ENCODE measurements around the gene SPP1. TPM values are rescaled to one million over a fixed set of nuclear protein-coding genes. Genes with fewer than 3 reads are reported as not detected.

The SPP1 gene
- total RNA-seq, 1 experiment from 2014 or later: 4.1 TPM

DNA sequence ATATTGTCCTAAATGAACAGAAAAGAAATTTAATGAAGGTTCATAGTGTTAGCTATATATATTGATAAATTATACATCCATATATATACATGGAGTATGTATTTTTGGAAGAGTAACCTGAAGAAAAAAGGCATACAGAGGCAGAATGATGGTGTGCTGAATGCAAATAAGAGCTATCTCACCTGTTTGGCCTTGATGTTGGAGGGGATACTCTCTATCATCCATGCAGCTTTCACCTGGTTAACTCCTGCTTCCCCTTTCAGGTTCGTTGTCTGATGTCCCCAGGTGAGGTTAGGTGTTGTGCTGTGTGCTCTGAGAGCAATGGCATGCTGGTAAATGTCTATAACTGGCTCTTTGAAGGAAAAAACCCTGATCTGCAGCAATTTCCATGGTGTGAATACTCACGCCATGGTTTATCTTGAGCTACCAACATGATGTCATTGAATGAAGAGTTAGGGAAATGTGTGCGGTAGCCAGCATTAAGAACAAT, 31.8 kb upstream of the SPP1 start:
- no peak overlapping the region for H3K4me3 ChIP-seq (replicated peaks in 1 of 2; ENCODE audit: low read depth in 1 of 2, low read length in 2 of 2)

More for the DNA sequence above, 31.8 kb upstream of the SPP1 start:
- H3K79me2 ChIP-seq (ENCODE audit: insufficient read depth, low read length): no peaks in the 10 kb centered on the region
- intact Hi-C loops (cut with micrococcal nuclease): no loop called here
- H4K20me1 ChIP-seq (ENCODE audit: insufficient read depth): no peaks in the 10 kb centered on the region
- H3K36me3 ChIP-seq (ENCODE audit: control insufficient read depth in 1 of 2, insufficient read depth in 2 of 2, low read length in 2 of 2): no peaks in the 10 kb centered on the region
- no peaks in the 10 kb centered on the region for H3K9me2 ChIP-seq (ENCODE audit: insufficient read depth)
- H3K4me2 ChIP-seq (ENCODE audit: low read length): no peak overlapping the region
- no peak overlapping the region for H2AFZ ChIP-seq (ENCODE audit: low read depth, low read length, poor library complexity, severe bottlenecking)
- ChIA-PET CTCF (no interaction called here), POLR2A (no interaction called here), RAD21 (ENCODE audit: low non-redundant PET in 1 of 2, low total read pairs in 2 of 2, uncharacterized antibody in 2 of 2, unreplicated experiment in 2 of 2) (no interaction called here)
- no peaks in the 10 kb centered on the region for H3K27me3 ChIP-seq (ENCODE audit: insufficient read depth, low read length)
- H3K9me3 ChIP-seq (ENCODE audit: control insufficient read depth in 1 of 2, insufficient read depth in 1 of 2, low read depth in 1 of 2, low read length in 2 of 2): no peaks in the 10 kb centered on the region
- no peak overlapping the region for H3K9ac ChIP-seq (ENCODE audit: low read length)
- BruUV-seq (replicated peaks): no TSS peak
- ATAC-seq: no peak
- H3K27ac ChIP-seq (ENCODE audit: low read depth, low read length): no peak overlapping the region
- TF ChIP-seq, protein P1, sequence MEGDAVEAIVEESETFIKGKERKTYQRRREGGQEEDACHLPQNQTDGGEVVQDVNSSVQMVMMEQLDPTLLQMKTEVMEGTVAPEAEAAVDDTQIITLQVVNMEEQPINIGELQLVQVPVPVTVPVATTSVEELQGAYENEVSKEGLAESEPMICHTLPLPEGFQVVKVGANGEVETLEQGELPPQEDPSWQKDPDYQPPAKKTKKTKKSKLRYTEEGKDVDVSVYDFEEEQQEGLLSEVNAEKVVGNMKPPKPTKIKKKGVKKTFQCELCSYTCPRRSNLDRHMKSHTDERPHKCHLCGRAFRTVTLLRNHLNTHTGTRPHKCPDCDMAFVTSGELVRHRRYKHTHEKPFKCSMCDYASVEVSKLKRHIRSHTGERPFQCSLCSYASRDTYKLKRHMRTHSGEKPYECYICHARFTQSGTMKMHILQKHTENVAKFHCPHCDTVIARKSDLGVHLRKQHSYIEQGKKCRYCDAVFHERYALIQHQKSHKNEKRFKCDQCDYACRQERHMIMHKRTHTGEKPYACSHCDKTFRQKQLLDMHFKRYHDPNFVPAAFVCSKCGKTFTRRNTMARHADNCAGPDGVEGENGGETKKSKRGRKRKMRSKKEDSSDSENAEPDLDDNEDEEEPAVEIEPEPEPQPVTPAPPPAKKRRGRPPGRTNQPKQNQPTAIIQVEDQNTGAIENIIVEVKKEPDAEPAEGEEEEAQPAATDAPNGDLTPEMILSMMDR (IDR thresholded peaks at IDR 0.05 in 2 of 3, conservative IDR thresholded peaks at IDR 0.05 in 1 of 3; ENCODE audit: borderline replicate concordance in 1 of 3, insufficient read depth in 1 of 3, low read depth in 2 of 3, low read length in 2 of 3): no peak
- TF ChIP-seq, protein P2, sequence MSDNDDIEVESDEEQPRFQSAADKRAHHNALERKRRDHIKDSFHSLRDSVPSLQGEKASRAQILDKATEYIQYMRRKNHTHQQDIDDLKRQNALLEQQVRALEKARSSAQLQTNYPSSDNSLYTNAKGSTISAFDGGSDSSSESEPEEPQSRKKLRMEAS (IDR thresholded peaks at IDR 0.05): no peak
- TF ChIP-seq, protein P3, sequence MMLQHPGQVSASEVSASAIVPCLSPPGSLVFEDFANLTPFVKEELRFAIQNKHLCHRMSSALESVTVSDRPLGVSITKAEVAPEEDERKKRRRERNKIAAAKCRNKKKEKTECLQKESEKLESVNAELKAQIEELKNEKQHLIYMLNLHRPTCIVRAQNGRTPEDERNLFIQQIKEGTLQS (IDR thresholded peaks at IDR 0.05): no peak
- TF ChIP-seq, protein P4, sequence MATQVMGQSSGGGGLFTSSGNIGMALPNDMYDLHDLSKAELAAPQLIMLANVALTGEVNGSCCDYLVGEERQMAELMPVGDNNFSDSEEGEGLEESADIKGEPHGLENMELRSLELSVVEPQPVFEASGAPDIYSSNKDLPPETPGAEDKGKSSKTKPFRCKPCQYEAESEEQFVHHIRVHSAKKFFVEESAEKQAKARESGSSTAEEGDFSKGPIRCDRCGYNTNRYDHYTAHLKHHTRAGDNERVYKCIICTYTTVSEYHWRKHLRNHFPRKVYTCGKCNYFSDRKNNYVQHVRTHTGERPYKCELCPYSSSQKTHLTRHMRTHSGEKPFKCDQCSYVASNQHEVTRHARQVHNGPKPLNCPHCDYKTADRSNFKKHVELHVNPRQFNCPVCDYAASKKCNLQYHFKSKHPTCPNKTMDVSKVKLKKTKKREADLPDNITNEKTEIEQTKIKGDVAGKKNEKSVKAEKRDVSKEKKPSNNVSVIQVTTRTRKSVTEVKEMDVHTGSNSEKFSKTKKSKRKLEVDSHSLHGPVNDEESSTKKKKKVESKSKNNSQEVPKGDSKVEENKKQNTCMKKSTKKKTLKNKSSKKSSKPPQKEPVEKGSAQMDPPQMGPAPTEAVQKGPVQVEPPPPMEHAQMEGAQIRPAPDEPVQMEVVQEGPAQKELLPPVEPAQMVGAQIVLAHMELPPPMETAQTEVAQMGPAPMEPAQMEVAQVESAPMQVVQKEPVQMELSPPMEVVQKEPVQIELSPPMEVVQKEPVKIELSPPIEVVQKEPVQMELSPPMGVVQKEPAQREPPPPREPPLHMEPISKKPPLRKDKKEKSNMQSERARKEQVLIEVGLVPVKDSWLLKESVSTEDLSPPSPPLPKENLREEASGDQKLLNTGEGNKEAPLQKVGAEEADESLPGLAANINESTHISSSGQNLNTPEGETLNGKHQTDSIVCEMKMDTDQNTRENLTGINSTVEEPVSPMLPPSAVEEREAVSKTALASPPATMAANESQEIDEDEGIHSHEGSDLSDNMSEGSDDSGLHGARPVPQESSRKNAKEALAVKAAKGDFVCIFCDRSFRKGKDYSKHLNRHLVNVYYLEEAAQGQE (IDR thresholded peaks at IDR 0.05; ENCODE audit: low read depth): no peak
- TF ChIP-seq POLR2AphosphoS5 (IDR thresholded peaks at IDR 0.05; ENCODE audit: low read depth, low read length) (no peak), CBX3 (IDR thresholded peaks at IDR 0.05; ENCODE audit: low read depth) (no peak), SRF (IDR thresholded peaks at IDR 0.05; ENCODE audit: low read depth) (no peak), ZFX (IDR thresholded peaks at IDR 0.05) (no peak), POLR2A (IDR thresholded peaks at IDR 0.05; ENCODE audit: borderline replicate concordance, extremely low read depth, insufficient read depth, insufficient read length) (no peak), ELF1 (IDR thresholded peaks at IDR 0.05; ENCODE audit: borderline replicate concordance, low read depth) (no peak), EGR1 (IDR thresholded peaks at IDR 0.05; ENCODE audit: low read depth) (no peak)
- H3K4me1 ChIP-seq (ENCODE audit: control insufficient read depth in 1 of 2, insufficient read depth in 2 of 2, low read length in 2 of 2): no peaks in the 10 kb centered on the region
- no peak for DNase-seq (ENCODE audit: low read depth, low spot score)
